Gastrocnemius medialis (tissue), 4 donors: ENCODE results near the gene MBOAT7.

Experiments
- POLR2A ChIP-seq, 2 donors: fragments of 450-650 bp; IDR thresholded peaks; one replicate each; pipeline ENCODE4 v1.6.1; 2017; ENCODE audit warnings: antibody characterized with exemption in 2 of 2, mild to moderate bottlenecking in 2 of 2, moderate library complexity in 2 of 2
- TF ChIP-seq, protein P1 (sequence below), 5 experiments: fragments of 450-650 bp in 3 of 5; fragments of 200-600 bp in 2 of 5; sonication (generic) in 2 of 5; IDR thresholded peaks in 4 of 5; conservative IDR thresholded peaks in 1 of 5; 1 replicate in 4 of 5; 2 replicates in 1 of 5; pipeline ENCODE4 v1.5.1; 2016 to 2019; ENCODE audit warnings: antibody characterized with exemption in 5 of 5, mild to moderate bottlenecking in 3 of 5, moderate library complexity in 3 of 5

GRCh38 chr19:54179262-54179852 lies 10.0 kb downstream of the MBOAT7 start:
- TF ChIP-seq, protein P1, sequence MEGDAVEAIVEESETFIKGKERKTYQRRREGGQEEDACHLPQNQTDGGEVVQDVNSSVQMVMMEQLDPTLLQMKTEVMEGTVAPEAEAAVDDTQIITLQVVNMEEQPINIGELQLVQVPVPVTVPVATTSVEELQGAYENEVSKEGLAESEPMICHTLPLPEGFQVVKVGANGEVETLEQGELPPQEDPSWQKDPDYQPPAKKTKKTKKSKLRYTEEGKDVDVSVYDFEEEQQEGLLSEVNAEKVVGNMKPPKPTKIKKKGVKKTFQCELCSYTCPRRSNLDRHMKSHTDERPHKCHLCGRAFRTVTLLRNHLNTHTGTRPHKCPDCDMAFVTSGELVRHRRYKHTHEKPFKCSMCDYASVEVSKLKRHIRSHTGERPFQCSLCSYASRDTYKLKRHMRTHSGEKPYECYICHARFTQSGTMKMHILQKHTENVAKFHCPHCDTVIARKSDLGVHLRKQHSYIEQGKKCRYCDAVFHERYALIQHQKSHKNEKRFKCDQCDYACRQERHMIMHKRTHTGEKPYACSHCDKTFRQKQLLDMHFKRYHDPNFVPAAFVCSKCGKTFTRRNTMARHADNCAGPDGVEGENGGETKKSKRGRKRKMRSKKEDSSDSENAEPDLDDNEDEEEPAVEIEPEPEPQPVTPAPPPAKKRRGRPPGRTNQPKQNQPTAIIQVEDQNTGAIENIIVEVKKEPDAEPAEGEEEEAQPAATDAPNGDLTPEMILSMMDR (IDR thresholded peaks at IDR 0.05 in 4 of 5, conservative IDR thresholded peaks at IDR 0.05 in 1 of 5): no peak
- no peak for TF ChIP-seq POLR2A (IDR thresholded peaks at IDR 0.05)
